H9 (cell line): Measurements from ENCODE around the gene CUEDC1. TPM values are rescaled to one million over a fixed set of nuclear protein-coding genes. Genes with fewer than 3 reads are reported as not detected.

Experiments used
- DNase-seq: peaks from one replicate; pipeline ENCODE4 v3.0.0-alpha.2; 2017
- H2AFZ ChIP-seq: one replicate; pipeline ENCODE4 v1.6.1; 2013; ENCODE audit warnings: mild to moderate bottlenecking, low read length, control low read depth, moderate library complexity
- H2AK5ac ChIP-seq: 2 replicates; pipeline ENCODE4 v1.6.1; 2013; ENCODE audit warnings: low read length, control low read depth, mixed read lengths; ENCODE audit not compliant: insufficient read length
- H2BK120ac ChIP-seq: one replicate; pipeline ENCODE4 v1.6.1; 2013; ENCODE audit warnings: low read depth, mild to moderate bottlenecking, low read length, control low read depth, inconsistent platforms; ENCODE audit not compliant: poor library complexity, severe bottlenecking
- H2BK12ac ChIP-seq: 2 replicates; pipeline ENCODE4 v1.6.1; 2013; ENCODE audit warnings: low read length, control low read depth, mixed read lengths, low read depth; ENCODE audit not compliant: insufficient read length
- H2BK15ac ChIP-seq: 2 replicates; pipeline ENCODE4 v1.6.1; 2013; ENCODE audit warnings: low read depth, low read length, control low read depth
- H2BK20ac ChIP-seq: one replicate; pipeline ENCODE4 v1.6.1; 2013; ENCODE audit warnings: low read depth, mild to moderate bottlenecking, low read length, control low read depth, inconsistent platforms; ENCODE audit not compliant: poor library complexity, severe bottlenecking
- H2BK5ac ChIP-seq: 2 replicates; pipeline ENCODE4 v1.6.1; 2013; ENCODE audit warnings: low read length, control low read depth, mixed read lengths; ENCODE audit not compliant: insufficient read length
- H3K14ac ChIP-seq: 2 replicates; pipeline ENCODE4 v1.6.1; 2013; ENCODE audit warnings: low read length, control low read depth; ENCODE audit not compliant: insufficient read depth
- H3K18ac ChIP-seq: 2 replicates; pipeline ENCODE4 v1.6.1; 2013; ENCODE audit warnings: low read depth, mild to moderate bottlenecking, mixed read lengths, low read length, control low read depth; ENCODE audit not compliant: insufficient read length
- H3K23ac ChIP-seq: 2 replicates; pipeline ENCODE4 v1.6.1; 2013; ENCODE audit warnings: low read length, control low read depth, mixed read lengths, low read depth; ENCODE audit not compliant: insufficient read length
- H3K23me2 ChIP-seq: 2 replicates; pipeline ENCODE4 v1.6.1; 2013; ENCODE audit warnings: low read depth, mild to moderate bottlenecking, mixed read lengths, low read length, control low read depth; ENCODE audit not compliant: insufficient read length, poor library complexity, severe bottlenecking
- H3K27ac ChIP-seq: 2 replicates; pipeline ENCODE4 v1.5.1; 2013; ENCODE audit warnings: low read length, control low read depth, mixed read lengths, low read depth; ENCODE audit not compliant: insufficient read length
- H3K27me3 ChIP-seq: 2 replicates; pipeline ENCODE4 v1.6.1; 2013; ENCODE audit warnings: low read length, control low read depth, inconsistent platforms; ENCODE audit not compliant: insufficient read depth
- H3K4ac ChIP-seq: 2 replicates; pipeline ENCODE4 v1.6.1; 2013; ENCODE audit warnings: low read depth, mild to moderate bottlenecking, control low read depth, inconsistent platforms, low read length, moderate library complexity
- H3K4me1 ChIP-seq: 2 replicates; pipeline ENCODE4 v1.6.1; 2013; ENCODE audit warnings: low read length, control low read depth, inconsistent platforms; ENCODE audit not compliant: insufficient read depth
- H3K4me2 ChIP-seq: 2 replicates; pipeline ENCODE4 v1.6.1; 2013; ENCODE audit warnings: low read length, control low read depth, mixed read lengths; ENCODE audit not compliant: insufficient read length, insufficient read depth
- H3K56ac ChIP-seq: 2 replicates; pipeline ENCODE4 v1.6.1; 2013; ENCODE audit warnings: low read depth, mild to moderate bottlenecking, mixed read lengths, low read length, control low read depth; ENCODE audit not compliant: insufficient read length
- H3K79me1 ChIP-seq: 2 replicates; pipeline ENCODE4 v1.6.1; 2013; ENCODE audit warnings: low read depth, mild to moderate bottlenecking, moderate library complexity, low read length, control low read depth, inconsistent platforms; ENCODE audit not compliant: insufficient read depth, poor library complexity, severe bottlenecking
- H3K79me2 ChIP-seq: 2 replicates; pipeline ENCODE4 v1.6.1; 2013; ENCODE audit warnings: low read length, control low read depth, inconsistent platforms; ENCODE audit not compliant: insufficient read depth
- H3K9ac ChIP-seq: 2 replicates; pipeline ENCODE4 v1.6.1; 2013; ENCODE audit warnings: low read length, control low read depth, mixed read lengths; ENCODE audit not compliant: insufficient read length; ENCODE audit errors: extremely low read depth
- H3K9me3 ChIP-seq: one replicate; pipeline ENCODE4 v1.6.1; 2013; ENCODE audit warnings: low read depth, low read length, inconsistent platforms; ENCODE audit not compliant: control insufficient read depth
- H3T11ph ChIP-seq: one replicate; pipeline ENCODE4 v1.6.1; 2013; ENCODE audit warnings: mild to moderate bottlenecking, low read length, control low read depth, inconsistent platforms
- H4K20me1 ChIP-seq: one replicate; pipeline ENCODE4 v1.6.1; 2013; ENCODE audit not compliant: control insufficient read depth, insufficient read length, insufficient read depth
- H4K5ac ChIP-seq: 2 replicates; pipeline ENCODE4 v1.6.1; 2013; ENCODE audit warnings: low read depth, mild to moderate bottlenecking, mixed read lengths, low read length, control low read depth; ENCODE audit not compliant: insufficient read length
- H4K8ac ChIP-seq: replicated peaks from 2 replicates; pipeline ENCODE4 v1.6.1; 2013; ENCODE audit warnings: low read length, control low read depth, mixed read lengths, low read depth; ENCODE audit not compliant: insufficient read length
- H4K91ac ChIP-seq: 2 replicates; pipeline ENCODE4 v1.6.1; 2013; ENCODE audit warnings: low read depth, mild to moderate bottlenecking, moderate library complexity, mixed read lengths, low read length, control low read depth; ENCODE audit not compliant: insufficient read length
- H3K27ac Mint-ChIP-seq, 3 experiments: 2 replicates in 2 of 3; 3 replicates in 1 of 3; pipeline ENCODE4 v1.8.0; 2020 to 2021; ENCODE audit warnings: mixed read lengths in 3 of 3, mild to moderate bottlenecking in 1 of 3, moderate library complexity in 1 of 3
- H3K27me3 Mint-ChIP-seq: 2 replicates; pipeline ENCODE4 v1.8.0; 2021; ENCODE audit warnings: low read depth, mild to moderate bottlenecking, moderate library complexity, mixed read lengths
- H3K36me3 Mint-ChIP-seq, 3 experiments: 2 replicates in 2 of 3; 3 replicates in 1 of 3; pipeline ENCODE4 v1.8.0; 2020 to 2021; ENCODE audit warnings: low read depth in 3 of 3, mixed read lengths in 3 of 3; ENCODE audit not compliant: insufficient read depth in 1 of 3
- H3K4me1 Mint-ChIP-seq, 2 experiments: 2 replicates each; pipeline ENCODE4 v1.8.0; 2020; ENCODE audit warnings: mixed read lengths in 2 of 2
- H3K4me3 Mint-ChIP-seq, 2 experiments: 2 replicates in 1 of 2; 3 replicates in 1 of 2; pipeline ENCODE4 v1.8.0; 2020 to 2021; ENCODE audit warnings: mild to moderate bottlenecking in 2 of 2, mixed read lengths in 2 of 2, moderate library complexity in 1 of 2
- H3K9me3 Mint-ChIP-seq, 2 experiments: 2 replicates in 1 of 2; 3 replicates in 1 of 2; pipeline ENCODE4 v1.8.0; 2020; ENCODE audit warnings: mild to moderate bottlenecking in 2 of 2, mixed read lengths in 2 of 2, moderate library complexity in 1 of 2
- CTCF ChIP-seq: fragments of 200-600 bp; sonication (generic); conservative IDR thresholded peaks from 3 replicates; pipeline ENCODE4 v1.8.0; 2021; ENCODE audit warnings: antibody characterized with exemption, mild to moderate bottlenecking
- WGBS: extraction: QIAGEN DNeasy Blood & Tissue Kit; methylation state at CpG from one replicate; pipeline ENCODE4 v1.1.7; 2013; ENCODE audit warnings: missing lambda C conversion rate, low lambda C conversion rate, mixed read lengths; ENCODE audit not compliant: insufficient read length; ENCODE audit errors: extremely low coverage; 5-methylcytosine and 5-hydroxymethylcytosine counted together
- total RNA-seq: library from RNA; stranded (reverse); gene quantifications from 2 replicates; pipeline ENCODE4 v1.2.1, GENCODE V29; 2021

The CUEDC1 gene
- total RNA-seq, 1 experiment from 2014 or later = 7.3 TPM

GRCh38 chr17:57949649-57950048 lies 5.6 kb downstream of the CUEDC1 start:
- no peak for DNase-seq
- no peak overlapping the region for H3K9ac ChIP-seq
- no peak overlapping the region for H3K56ac ChIP-seq
- no peak overlapping the region for H3K14ac ChIP-seq
- Mint-ChIP-seq H3K4me3 (no peak overlapping the region), H3K4me1 (peaks cover 54 to 57% of the 10 kb centered on the region in 2 experiments), H3K27me3 (peaks cover 18% of the 10 kb centered on the region), H3K9me3 (peaks cover 0 to 2% of the 10 kb centered on the region in 2 experiments; a peak in 1 of 5 replicates), H3K27ac (no peak overlapping the region; a peak in 1 of 7 replicates), H3K36me3 (0 out of 7 replicates have a peak, but pooled peaks cover 0 to 3% (median 0%) of the 10 kb centered on the region in 3 experiments)
- H3K23me2 ChIP-seq = peaks cover 8% of the 10 kb centered on the region
- H4K91ac ChIP-seq = no peak overlapping the region
- no peaks in the 10 kb centered on the region; the same call in 1 of the 2 replicates for H3K27me3 ChIP-seq
- no peak overlapping the region for H2BK15ac ChIP-seq
- no peak overlapping the region for H4K5ac ChIP-seq
- H3T11ph ChIP-seq = no peak overlapping the region
- WGBS = no CpG with 5 or more reads among the region's 5 CpGs
- no peak overlapping the region for H2BK12ac ChIP-seq
- H4K8ac ChIP-seq = no peak overlapping the region
- no peak overlapping the region for H3K4ac ChIP-seq
- H3K27ac ChIP-seq = no peak overlapping the region
- no peak overlapping the region for H2AK5ac ChIP-seq
- no peak overlapping the region for H2BK120ac ChIP-seq
- no peak overlapping the region for H3K23ac ChIP-seq
- H3K9me3 ChIP-seq = no peaks in the 10 kb centered on the region
- no peaks in the 10 kb centered on the region for H3K79me1 ChIP-seq
- peaks cover under 1% of the 10 kb centered on the region for H4K20me1 ChIP-seq
- H2AFZ ChIP-seq = no peak overlapping the region
- H3K79me2 ChIP-seq = no peaks in the 10 kb centered on the region
- no peak for TF ChIP-seq CTCF
- H3K18ac ChIP-seq = no peak overlapping the region
- peaks cover 5% of the 10 kb centered on the region; the same call in 1 of the 2 replicates for H3K4me1 ChIP-seq
- no peak overlapping the region for H3K4me2 ChIP-seq
- no peak overlapping the region for H2BK20ac ChIP-seq
- H2BK5ac ChIP-seq = no peak overlapping the region
